ENCODE results near the gene CHMP4B.

CHMP4B gene, protein sequence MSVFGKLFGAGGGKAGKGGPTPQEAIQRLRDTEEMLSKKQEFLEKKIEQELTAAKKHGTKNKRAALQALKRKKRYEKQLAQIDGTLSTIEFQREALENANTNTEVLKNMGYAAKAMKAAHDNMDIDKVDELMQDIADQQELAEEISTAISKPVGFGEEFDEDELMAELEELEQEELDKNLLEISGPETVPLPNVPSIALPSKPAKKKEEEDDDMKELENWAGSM

DNA sequence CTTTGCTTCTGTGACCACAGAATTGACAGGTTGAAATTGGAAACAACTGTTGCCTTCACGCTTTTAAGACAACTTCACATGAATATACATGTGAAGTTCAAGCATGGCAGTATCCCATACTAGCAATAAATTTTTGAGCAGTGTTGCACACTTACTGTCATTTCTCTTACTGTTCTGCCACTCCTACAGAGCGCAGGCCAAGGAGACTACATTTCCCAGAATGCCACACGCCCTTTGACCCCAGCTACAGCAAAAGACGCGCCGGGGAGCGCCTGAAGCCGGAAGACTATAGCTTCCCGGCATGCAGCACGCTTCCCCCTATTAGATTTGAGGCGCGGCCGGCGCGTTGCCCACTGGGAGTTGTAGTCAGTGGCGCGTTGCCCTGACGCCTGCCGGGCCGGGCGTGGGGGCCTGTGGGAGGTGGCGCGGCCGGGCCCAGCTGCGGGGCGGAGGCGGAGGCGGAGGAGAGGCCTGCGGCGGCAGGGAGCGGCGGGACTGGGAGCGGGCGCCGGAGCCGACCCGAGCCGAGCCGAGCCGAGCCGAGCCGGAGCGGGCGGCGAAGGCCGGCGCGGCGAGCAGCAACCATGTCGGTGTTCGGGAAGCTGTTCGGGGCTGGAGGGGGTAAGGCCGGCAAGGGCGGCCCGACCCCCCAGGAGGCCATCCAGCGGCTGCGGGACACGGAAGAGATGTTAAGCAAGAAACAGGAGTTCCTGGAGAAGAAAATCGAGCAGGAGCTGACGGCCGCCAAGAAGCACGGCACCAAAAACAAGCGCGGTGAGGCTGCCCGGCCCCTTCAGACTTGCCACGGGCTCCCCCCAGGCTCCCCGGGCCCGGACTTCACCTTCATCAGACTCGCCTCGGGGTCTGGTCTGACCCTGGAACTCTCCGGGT, at the start of gene CHMP4B:
Gene CHMP4B, plus strand, starts transcription at position 464 of the 891 bp plus-strand sequence. Its CDS starts 121 bp downstream, at position 585.
- DNase-seq (ENCODE audit: low spot score): peak; percentile 95

DNA sequence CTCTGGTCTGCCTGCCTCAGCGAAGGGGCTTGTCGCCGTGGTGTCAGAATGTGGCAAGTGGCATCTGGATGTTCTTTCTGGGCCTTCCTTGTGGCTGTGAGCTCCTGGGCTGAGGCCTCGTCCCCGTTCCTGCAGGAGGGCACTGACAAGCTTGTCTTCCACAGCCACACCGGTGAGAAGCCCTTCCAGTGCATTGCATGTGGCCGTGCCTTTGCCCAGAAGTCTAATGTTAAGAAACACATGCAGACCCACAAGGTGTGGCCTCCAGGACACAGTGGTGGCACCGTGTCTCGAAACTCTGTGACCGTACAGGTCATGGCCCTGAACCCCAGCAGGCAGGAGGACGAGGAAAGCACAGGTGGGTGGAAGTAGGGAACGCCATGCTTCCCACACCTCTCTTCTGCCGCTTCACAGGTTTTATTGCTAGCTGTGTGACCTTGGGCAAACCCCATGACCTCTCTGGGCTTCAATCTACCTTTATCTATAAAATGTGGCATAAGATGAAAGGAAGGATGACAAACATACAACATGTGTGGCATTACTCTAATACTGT, 49.4 kb upstream of the CHMP4B start:
- DNase-seq (ENCODE audit: low spot score): no peak

DNA sequence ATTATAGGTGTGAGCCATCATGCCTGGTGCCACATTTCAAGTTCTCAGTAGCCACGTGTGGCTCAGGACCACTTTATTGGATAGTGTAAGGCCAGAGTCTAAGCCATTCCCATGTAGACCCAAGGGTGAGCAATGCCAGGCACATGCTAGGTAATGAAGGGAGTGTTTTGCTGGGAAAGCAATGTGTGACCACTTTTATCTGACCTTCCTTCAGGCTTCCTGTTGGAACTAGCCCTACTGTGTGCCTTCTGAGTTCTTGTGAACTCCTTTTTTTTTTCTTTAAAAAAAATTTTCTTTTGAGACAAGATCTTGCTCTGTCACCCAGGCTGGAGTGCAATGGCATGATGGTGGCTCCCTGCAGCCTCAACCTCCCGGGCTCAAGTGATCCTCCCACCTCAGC, 46.0 kb upstream of the CHMP4B start:
- no peak for DNase-seq (ENCODE audit: low spot score)

DNA sequence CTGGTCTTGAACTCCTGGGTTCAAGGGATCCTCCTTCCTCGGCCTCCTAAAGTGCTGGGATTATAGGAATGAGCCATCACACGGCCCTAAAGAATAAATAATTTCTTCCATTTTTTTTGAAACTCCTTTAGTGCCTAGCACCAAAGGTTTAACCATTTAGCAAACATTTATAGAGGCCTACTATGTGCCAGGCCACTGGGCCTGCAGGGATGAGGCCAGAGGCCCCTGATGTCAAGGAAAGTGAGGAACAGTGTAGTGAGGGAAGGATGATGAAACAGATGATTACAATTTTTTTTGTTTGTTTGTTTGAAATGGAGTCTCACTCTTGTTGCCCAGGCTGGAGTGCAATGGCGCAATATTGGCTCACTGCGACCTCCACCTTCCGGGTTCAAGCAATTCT, 45.6 kb upstream of the CHMP4B start:
- DNase-seq (ENCODE audit: low spot score): no peak

DNA sequence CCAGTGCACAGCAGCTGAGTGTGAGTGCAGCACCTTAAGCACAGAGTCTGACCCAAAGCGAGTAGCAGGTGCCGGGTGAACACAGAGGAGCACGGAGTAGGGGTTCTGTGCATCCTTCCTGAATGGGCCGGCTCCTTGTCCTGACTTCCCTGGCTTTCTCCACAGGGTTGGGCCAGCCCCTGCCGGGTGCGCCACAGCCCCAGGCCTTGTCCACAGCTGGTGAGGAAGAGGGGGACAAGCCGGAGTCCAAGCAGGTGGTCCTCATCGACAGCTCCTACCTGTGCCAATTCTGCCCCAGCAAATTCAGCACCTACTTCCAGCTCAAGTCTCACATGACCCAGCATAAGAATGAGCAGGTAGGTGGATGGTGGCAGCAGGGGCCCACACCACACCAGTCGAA, 44.5 kb upstream of the CHMP4B start:
- DNase-seq (ENCODE audit: low spot score): no peak

DNA sequence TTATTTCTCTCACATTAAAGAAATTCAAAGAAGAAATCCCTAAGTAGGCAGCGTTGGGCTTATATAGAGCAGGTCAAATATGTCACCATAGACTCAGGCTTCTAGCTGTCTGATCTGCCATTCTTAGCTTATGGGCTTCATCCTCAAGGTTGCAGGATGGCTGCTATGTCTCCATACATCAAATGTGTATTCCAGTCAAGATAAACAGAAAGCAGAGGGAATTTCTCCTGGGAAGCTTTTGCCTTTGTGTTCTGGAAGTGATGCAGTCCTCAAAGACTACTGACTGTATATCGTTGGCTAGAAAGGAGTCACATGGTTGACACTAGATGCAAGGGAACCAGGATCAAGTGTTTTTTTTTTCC, 43.4 kb upstream of the CHMP4B start:
- no peak for DNase-seq (ENCODE audit: low spot score)

DNA sequence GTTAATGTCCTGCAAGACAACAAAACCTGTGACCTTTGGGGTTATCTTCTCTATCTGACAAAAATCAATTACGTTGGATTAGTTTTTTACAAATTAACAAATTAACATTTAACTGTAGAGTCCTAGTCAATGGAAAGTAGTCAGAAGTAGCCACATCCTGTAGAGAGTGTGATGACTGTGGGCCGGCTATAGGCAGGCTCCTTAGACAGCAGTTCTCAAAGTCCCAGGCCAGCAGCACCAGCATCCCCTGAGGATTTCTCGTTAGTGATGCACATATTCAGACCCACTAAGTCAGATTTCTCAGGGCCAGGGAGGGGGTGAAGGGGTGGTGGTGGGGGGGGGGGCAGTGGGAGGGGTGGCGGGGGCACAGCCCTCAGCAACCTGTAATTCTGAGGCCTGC, 42.1 kb upstream of the CHMP4B start:
- no peak for DNase-seq (ENCODE audit: low spot score)

DNA sequence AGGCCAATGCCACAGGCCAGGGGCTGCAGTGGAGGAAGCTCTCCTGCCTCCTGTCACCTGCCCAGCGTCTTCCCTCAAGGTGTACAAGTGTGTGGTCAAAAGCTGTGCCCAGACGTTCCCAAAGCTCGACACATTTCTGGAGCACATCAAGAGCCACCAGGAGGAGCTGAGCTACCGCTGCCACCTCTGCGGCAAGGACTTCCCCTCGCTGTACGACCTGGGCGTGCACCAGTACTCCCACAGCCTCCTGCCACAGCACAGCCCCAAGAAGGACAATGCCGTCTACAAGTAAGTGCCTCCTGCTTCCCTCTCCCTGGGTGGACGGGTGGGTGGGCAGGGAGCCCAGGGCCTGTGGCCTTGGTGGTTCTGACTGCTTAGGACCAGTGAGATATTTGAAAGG, 41.1 kb upstream of the CHMP4B start:
- no peak for DNase-seq (ENCODE audit: low spot score)

DNA sequence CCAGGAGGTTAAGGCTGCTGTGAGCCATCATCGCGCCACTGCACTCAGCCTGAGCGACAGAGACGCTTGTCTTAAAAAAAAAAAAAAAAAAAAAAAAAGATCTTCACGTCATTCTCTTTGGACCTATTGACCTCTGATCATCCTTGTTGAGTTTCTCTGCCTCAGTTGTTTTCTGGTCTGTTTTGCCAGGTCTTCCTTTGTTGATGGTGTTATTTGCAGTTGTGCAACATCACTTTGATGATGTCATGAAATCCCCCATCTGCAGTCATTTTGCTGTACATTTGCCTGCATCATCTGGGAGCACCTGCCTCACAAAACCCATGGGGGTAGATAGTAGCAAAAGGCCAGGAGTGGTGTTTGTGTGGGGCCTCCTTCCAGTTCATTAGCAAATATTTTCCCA, 39.2 kb upstream of the CHMP4B start:
- DNase-seq (ENCODE audit: low spot score): no peak

DNA sequence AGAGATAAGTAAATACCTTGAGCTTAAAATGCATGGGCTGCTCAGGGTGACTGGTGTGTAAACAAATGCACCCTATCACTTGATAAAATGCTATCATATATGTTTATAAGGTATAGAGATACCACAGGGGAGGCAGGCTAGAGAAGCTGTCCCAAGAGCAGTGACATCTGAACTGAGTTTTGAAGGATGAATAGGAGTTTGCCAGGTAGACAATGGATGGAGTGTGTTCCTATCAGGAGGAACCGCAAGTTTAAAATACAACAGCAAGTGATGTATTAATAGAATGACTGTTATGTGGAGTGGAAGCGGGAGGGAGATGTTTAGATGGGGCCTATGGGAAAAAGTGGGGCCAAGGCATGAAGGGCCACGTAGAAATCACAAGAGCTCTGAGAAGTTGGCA, 38.7 kb upstream of the CHMP4B start:
- no peak for DNase-seq (ENCODE audit: low spot score)

DNA sequence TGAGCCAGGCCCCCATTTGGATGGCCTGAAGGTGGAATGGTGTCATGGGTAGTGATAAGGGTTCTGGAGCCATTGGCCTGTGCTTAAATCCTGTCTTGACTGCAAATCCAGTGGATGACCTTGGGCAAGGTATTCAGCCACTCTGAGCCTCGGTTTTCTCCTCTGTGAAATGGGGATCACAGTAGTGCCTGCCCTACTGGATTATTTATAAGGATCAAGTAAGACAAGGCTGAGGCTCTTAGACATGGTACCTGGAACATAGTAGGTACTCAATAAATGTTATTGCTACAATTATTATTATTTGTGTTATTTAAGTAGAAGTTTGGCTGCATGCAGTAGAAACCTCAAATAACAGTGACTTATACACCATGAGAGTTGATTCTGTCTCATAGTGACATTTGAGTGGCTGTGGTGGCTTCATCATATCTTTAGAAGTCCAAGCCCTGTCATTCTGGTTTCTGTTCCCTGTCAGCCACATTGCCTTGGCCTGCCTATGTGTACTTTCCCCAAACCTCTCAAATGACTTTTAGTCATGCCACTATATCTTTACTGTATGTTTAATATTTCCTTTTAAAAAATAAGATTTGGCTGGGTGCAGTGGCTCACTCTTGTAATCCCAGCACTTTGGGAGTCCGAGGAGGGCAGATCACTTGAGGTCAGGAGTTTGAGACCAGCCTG, 37.6 kb upstream of the CHMP4B start:
- DNase-seq (ENCODE audit: low spot score): no peak

DNA sequence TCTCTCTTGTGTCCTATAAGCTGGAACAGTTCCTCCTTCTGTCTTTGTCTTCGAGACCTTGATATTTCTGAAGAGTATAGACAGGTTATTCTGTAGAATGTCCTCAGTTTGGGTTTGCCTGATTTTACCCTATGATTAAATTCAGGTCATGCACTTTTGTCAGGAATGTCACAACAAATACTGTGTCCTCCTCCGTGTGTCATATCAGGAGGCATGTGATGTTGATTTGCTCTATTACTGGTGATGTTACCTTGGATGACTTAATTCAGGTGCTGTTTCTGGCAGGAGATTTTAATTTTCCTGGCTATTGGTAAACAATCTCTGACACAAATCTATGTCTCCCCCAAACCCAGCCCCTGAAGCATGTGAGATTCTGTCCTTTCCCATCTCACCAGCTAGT, 33.3 kb upstream of the CHMP4B start:
- no peak for DNase-seq (ENCODE audit: low spot score)

DNA sequence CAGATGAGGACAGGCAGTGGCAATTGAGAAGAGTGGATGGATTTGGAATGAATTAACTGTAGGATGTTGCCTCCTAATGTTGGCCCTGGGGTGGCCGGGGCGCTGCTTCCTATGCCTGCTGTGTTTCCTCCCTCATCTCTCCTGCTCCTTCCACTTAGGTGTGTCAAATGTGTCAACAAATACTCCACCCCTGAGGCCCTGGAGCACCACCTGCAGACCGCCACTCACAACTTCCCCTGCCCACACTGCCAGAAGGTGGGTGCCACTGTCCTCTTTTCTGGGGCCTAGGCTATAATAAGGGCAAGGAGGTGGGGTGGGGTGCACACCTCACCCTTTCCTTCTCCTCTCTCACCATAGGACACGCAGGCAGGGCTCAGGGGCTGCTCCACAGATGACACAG, 30.0 kb upstream of the CHMP4B start:
- DNase-seq (ENCODE audit: low spot score): no peak

DNA sequence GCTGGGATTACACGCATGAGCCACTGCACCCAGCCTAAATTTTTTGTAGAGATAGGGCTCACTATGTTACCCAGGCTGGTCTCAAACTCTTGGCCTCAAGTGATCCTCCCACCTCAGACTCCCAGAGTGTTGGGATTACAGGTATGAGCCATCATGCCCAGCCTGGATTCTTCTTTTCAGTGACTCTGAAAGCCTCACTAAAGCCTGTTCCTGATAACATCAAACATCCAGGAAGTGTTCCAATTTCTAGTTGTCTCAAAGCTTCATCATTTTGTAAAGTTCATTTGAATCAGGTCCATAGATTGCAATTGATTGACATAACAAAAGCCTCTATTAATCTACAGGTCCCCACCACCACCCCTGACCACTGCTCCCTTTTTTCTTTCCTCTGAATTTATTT, 29.2 kb upstream of the CHMP4B start:
- DNase-seq (ENCODE audit: low spot score): no peak

DNA sequence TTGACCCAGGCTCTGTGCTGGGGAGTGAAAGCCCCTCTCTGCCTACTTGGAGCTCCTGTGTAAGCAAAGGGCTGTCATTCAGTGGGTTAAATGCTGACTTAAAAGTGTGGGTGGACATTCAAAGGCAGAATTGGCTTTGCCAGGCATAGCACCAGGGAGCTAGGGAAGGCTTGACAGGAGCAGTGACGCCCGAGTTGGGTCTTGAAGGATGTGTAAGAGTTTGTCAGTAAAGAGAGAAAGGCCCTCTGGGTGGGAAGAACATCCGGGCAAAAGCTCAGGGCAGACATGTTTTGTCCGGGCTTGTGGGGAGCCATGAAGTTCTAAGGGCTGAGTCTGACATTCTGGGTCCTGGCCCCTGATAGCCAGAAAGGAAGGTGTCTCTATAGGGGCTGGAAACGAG, 27.9 kb upstream of the CHMP4B start:
- DNase-seq (ENCODE audit: low spot score): no peak

DNA sequence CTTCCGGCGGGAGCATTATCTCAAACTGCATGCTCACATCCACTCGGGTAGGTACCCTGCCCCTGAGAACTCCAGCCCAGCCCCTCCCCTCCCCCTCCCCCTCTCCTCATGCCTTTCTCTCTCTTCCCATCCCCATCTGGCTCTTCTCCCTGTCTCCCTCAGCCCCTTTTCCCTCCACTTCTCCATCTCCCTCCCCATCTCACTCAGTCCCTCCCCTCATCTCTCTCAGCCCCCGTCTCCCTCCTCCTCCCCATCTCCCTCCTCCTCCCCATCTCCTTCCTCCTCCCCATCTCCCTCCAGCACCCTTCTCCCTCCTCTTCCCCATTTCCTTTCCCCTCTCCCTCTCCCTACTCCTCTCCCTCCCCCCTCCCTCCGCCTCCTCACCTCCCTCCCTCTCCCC, 27.3 kb upstream of the CHMP4B start:
- no peak for DNase-seq (ENCODE audit: low spot score)

DNA sequence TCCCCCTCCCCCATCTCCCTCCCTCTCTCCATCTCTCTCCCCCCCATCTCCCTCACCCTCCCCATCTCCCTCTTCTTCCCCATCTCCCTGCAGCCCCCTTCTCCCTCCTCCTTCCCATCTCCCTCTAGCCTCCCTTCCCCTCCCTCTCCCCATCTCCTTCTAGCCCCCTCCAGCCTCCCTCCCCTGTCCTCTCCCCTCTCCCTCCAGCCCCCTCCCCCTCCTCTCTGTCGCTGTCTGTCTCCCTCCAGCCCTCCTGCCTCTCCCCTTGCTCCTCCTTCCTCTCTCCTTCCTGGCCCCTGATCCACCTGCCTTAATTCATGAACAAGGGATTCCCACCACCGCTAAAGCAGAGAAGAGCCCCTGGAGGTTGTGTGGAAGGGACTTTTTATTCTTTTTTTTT, 26.9 kb upstream of the CHMP4B start:
- DNase-seq (ENCODE audit: low spot score): no peak

DNA sequence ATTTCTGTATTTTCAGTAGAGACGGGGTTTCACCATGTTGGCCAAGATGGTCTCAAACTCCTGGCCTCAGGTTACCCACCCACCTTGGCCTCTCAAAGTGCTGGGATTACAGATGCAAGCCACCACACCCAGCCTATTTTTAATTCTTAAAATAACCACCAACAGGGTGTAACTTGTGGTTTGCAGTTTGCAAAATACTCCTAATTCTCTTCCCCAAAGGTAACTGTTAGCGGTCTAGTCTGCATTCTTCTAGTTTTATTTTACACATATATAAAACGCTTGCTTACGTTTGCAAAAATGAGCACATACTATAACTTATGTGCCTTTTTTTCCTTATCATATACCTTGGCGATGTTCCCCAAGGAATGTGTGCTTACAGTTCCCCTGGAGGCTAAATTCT, 25.6 kb upstream of the CHMP4B start:
- DNase-seq (ENCODE audit: low spot score): no peak

DNA sequence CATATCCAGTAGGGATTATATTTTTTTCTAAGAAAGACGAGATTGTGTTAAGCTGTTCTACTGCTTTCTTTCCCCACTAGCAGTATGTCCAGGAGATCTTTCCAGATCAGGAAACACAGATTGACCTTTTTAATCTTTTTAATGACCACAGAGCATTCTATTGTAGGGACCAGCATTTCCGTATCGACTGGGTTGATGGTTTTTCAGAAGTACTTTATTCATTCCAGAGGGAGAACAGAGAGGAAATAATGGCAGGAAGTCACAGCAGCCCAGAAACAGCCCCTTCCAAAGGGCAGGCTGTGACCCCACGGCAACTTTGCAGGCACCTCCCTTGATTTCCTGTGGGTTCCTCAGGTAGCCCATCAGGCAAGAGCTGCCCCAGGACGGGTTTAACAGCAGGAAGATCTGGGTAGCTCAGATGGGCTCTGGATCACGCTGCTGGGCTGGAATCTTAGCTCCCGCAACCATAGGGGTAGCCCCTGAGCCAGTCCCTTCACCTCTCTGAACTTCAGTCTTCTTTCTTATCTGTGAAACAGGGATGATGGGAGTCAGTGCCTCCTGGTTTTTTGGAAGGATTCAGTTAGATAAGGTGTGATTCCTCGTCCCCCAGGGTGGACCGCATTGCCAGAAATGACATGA, 23.8 kb upstream of the CHMP4B start:
- no peak for DNase-seq (ENCODE audit: low spot score)

DNA sequence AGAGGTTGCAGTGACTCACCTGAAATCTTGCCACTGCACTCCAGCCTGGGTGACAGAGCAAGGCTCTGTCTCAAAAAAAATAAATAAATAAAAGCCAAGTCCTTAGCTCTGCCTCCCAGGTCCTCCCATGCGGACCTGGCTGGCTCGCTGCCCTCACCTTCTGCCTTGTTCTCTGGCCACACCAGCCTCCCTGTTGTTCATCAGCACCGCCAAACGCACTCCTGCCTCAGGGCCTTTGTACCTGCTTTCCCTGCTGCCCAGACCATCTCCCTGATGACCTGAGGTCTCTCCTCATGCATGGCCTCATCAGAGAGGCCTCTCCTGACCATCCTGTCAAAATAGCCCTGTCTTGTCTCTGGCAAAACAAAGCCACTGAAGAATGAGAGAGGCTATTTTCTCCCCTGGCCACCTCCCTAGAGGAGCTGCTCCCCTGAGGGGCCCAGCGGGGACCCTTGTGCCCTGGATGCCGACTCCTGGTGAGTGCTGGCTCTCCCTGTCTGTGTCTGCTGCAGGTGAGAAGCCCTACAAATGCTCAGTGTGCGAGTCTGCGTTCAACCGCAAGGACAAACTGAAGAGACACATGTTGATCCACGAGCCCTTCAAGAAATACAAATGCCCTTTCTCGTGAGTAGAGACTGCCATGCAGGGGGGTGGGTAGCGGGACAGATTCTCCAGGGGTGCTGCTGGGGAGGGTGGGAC, 22.6 kb upstream of the CHMP4B start:
- no peak for DNase-seq (ENCODE audit: low spot score)

DNA sequence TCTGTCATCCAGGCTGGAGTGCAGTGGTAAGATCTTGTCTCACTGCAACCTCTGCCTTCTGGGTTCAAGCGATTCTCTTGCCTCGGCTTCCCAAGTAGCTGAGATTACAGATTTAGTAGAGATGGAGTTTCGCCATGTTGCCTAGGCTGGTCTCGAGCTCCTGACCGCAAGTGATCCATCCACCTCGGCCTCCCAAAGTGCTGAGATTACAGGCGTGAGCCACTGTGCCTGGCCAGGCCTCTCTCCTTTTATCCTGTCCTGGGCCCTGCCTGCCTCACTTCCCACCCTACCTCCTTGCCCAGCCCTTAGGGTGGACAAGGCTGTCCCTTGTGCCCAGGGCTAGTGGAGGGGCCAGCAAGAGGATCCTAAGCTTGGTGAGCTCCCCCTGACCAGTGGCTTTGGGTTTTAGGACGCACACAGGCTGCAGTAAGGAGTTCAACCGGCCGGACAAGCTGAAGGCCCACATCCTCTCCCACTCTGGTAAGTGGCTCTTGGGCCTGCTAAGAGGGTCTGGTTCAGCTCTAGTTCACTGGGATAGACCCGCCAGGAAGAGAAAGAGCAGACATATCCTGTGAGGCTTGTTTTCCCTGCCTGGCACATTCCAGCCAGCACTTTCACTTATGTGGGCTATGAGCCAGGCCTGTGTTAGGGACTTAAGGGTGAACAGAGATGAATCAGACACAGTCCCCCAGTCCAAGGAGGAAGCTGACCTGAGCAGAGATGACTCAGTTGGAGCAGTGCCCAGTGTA, 21.9 kb upstream of the CHMP4B start:
- no peak for DNase-seq (ENCODE audit: low spot score)

Measured in HuH-7 (cell line).